ENCODE results near the gene ATRN. TPM values are rescaled to one million over a fixed set of nuclear protein-coding genes. Genes with fewer than 3 reads are reported as not detected.

ATRN gene
- total and polyA plus RNA-seq, 2 experiments from 2014 or later: 2.2 to 18.3 TPM

DNA sequence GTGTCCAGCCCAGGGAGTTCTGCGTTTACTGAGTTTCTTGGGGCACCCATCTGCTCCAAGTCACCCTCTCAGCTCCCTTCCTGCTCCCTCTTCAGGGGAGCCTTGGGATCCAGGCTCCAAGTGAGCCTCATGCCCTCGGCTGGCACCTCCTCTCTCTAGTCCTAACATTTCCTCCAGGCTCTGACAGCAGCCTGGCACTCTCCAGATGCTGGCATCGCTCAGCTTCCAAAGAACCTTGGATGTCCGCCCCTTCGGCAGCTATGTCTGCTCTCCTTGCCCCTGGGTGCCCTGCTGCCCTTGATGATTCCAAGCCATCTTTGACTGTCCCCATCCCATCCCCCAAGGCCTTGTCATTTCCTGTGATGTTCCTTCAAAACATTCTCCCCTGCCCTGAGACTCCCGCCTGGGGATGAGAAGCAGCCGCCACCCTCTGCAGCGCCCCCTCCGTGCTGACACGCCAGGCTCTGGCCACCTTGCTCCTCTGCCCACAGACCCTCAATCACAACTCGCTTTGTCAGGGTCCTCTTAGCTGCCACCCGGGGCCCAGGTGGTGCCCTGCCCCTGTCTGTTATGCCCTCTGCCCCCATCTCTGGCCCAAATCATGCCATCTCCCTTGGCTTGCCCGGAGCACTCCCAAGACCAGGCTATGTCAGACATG lies 199.0 kb downstream of the ATRN start:
- Histone ChIP-seq H3K4me2 (no peak overlapping the region), H3K4me3 (no peak overlapping the region), H3K9me2 (ENCODE audit: insufficient read depth) (no peaks in the 10 kb centered on the region), H3K27me3 (ENCODE audit: insufficient read depth) (peaks cover 40% of the 10 kb centered on the region), H3K4me1 (ENCODE audit: insufficient read depth) (peaks cover 8% of the 10 kb centered on the region; the same call in 1 of the 2 replicates), H2AFZ (no peak overlapping the region), H4K20me1 (replicated peaks; ENCODE audit: insufficient read depth) (no peaks in the 10 kb centered on the region), H3K79me2 (replicated peaks; ENCODE audit: insufficient read depth) (no peaks in the 10 kb centered on the region), H3K36me3 (ENCODE audit: insufficient read depth) (no peaks in the 10 kb centered on the region), H3K27ac (ENCODE audit: low read depth) (no peak overlapping the region), H3F3A (replicated peaks; ENCODE audit: low read depth) (peaks cover 3% of the 10 kb centered on the region; the same call in 1 of the 2 replicates)
- H3K4me3 Mint-ChIP-seq: no peak overlapping the region
- no peak overlapping the region for H3K27ac Mint-ChIP-seq
- ATAC-seq (no peak), DNase-seq (ENCODE audit: low spot score) (no peak)
- H3K36me3 Mint-ChIP-seq (ENCODE audit: low read depth): no peaks in the 10 kb centered on the region
- no peak for TF ChIP-seq JUNB (IDR thresholded peaks at IDR 0.05; ENCODE audit: unreplicated experiment)
- TF ChIP-seq, protein P1, sequence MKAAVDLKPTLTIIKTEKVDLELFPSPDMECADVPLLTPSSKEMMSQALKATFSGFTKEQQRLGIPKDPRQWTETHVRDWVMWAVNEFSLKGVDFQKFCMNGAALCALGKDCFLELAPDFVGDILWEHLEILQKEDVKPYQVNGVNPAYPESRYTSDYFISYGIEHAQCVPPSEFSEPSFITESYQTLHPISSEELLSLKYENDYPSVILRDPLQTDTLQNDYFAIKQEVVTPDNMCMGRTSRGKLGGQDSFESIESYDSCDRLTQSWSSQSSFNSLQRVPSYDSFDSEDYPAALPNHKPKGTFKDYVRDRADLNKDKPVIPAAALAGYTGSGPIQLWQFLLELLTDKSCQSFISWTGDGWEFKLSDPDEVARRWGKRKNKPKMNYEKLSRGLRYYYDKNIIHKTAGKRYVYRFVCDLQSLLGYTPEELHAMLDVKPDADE (IDR thresholded peaks at IDR 0.05): no peak
- TF ChIP-seq, protein P2, sequence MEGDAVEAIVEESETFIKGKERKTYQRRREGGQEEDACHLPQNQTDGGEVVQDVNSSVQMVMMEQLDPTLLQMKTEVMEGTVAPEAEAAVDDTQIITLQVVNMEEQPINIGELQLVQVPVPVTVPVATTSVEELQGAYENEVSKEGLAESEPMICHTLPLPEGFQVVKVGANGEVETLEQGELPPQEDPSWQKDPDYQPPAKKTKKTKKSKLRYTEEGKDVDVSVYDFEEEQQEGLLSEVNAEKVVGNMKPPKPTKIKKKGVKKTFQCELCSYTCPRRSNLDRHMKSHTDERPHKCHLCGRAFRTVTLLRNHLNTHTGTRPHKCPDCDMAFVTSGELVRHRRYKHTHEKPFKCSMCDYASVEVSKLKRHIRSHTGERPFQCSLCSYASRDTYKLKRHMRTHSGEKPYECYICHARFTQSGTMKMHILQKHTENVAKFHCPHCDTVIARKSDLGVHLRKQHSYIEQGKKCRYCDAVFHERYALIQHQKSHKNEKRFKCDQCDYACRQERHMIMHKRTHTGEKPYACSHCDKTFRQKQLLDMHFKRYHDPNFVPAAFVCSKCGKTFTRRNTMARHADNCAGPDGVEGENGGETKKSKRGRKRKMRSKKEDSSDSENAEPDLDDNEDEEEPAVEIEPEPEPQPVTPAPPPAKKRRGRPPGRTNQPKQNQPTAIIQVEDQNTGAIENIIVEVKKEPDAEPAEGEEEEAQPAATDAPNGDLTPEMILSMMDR (conservative IDR thresholded peaks at IDR 0.05; ENCODE audit: low read depth in 2 of 2): peak in 1 of 2 experiments; percentile 27; a peak in 1 of 4 replicates
- peaks cover 23% of the 10 kb centered on the region for H3K27me3 Mint-ChIP-seq (ENCODE audit: insufficient read depth, low read depth, poor library complexity)
- peaks cover 25% of the 10 kb centered on the region for H3K4me1 Mint-ChIP-seq
- H3K9me3 Mint-ChIP-seq: peaks cover 2% of the 10 kb centered on the region; the same call in 1 of the 3 replicates

GRCh38 chr20:3670511-3670910 lies 199.7 kb downstream of the ATRN start:
- Mint-ChIP-seq H3K27me3 (ENCODE audit: insufficient read depth, low read depth, poor library complexity) (peaks cover 23% of the 10 kb centered on the region), H3K4me3 (no peak overlapping the region), H3K9me3 (no peaks in the 10 kb centered on the region; the same call in 2 of the 3 replicates), H3K36me3 (ENCODE audit: low read depth) (no peaks in the 10 kb centered on the region), H3K4me1 (peaks cover 31% of the 10 kb centered on the region), H3K27ac (no peak overlapping the region)
- peaks cover 45% of the 10 kb centered on the region for H3K27me3 ChIP-seq (ENCODE audit: insufficient read depth)
- no peak overlapping the region for H2AFZ ChIP-seq
- no peaks in the 10 kb centered on the region for H3K9me2 ChIP-seq (ENCODE audit: insufficient read depth)
- no peaks in the 10 kb centered on the region for H3K36me3 ChIP-seq (ENCODE audit: insufficient read depth)
- DNase-seq (ENCODE audit: low spot score) (peak; percentile 44), ATAC-seq (peak; percentile 4; the same call in 2 of the 3 replicates)
- peaks cover 3% of the 10 kb centered on the region; the same call in 1 of the 2 replicates for H3F3A ChIP-seq (replicated peaks; ENCODE audit: low read depth)
- no peak overlapping the region for H3K27ac ChIP-seq (ENCODE audit: low read depth)
- TF ChIP-seq, protein P2 (conservative IDR thresholded peaks at IDR 0.05; ENCODE audit: low read depth in 2 of 2): peak; percentile 40 to 50; a peak in 3 of 4 replicates
- TF ChIP-seq, protein P3, sequence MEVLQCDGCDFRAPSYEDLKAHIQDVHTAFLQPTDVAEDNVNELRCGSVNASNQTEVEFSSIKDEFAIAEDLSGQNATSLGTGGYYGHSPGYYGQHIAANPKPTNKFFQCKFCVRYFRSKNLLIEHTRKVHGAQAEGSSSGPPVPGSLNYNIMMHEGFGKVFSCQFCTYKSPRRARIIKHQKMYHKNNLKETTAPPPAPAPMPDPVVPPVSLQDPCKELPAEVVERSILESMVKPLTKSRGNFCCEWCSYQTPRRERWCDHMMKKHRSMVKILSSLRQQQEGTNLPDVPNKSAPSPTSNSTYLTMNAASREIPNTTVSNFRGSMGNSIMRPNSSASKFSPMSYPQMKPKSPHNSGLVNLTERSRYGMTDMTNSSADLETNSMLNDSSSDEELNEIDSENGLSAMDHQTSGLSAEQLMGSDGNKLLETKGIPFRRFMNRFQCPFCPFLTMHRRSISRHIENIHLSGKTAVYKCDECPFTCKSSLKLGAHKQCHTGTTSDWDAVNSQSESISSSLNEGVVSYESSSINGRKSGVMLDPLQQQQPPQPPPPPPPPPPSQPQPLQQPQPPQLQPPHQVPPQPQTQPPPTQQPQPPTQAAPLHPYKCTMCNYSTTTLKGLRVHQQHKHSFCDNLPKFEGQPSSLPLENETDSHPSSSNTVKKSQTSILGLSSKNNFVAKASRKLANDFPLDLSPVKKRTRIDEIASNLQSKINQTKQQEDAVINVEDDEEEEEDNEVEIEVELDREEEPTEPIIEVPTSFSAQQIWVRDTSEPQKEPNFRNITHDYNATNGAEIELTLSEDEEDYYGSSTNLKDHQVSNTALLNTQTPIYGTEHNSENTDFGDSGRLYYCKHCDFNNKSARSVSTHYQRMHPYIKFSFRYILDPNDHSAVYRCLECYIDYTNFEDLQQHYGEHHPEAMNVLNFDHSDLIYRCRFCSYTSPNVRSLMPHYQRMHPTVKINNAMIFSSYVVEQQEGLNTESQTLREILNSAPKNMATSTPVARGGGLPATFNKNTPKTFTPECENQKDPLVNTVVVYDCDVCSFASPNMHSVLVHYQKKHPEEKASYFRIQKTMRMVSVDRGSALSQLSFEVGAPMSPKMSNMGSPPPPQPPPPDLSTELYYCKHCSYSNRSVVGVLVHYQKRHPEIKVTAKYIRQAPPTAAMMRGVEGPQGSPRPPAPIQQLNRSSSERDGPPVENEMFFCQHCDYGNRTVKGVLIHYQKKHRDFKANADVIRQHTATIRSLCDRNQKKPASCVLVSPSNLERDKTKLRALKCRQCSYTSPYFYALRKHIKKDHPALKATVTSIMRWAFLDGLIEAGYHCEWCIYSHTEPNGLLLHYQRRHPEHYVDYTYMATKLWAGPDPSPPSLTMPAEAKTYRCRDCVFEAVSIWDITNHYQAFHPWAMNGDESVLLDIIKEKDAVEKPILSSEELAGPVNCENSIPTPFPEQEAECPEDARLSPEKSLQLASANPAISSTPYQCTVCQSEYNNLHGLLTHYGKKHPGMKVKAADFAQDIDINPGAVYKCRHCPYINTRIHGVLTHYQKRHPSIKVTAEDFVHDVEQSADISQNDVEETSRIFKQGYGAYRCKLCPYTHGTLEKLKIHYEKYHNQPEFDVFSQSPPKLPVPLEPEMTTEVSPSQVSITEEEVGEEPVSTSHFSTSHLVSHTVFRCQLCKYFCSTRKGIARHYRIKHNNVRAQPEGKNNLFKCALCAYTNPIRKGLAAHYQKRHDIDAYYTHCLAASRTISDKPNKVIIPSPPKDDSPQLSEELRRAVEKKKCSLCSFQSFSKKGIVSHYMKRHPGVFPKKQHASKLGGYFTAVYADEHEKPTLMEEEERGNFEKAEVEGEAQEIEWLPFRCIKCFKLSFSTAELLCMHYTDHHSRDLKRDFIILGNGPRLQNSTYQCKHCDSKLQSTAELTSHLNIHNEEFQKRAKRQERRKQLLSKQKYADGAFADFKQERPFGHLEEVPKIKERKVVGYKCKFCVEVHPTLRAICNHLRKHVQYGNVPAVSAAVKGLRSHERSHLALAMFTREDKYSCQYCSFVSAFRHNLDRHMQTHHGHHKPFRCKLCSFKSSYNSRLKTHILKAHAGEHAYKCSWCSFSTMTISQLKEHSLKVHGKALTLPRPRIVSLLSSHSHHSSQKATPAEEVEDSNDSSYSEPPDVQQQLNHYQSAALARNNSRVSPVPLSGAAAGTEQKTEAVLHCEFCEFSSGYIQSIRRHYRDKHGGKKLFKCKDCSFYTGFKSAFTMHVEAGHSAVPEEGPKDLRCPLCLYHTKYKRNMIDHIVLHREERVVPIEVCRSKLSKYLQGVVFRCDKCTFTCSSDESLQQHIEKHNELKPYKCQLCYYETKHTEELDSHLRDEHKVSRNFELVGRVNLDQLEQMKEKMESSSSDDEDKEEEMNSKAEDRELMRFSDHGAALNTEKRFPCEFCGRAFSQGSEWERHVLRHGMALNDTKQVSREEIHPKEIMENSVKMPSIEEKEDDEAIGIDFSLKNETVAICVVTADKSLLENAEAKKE (CRISPR knock-in tag; IDR thresholded peaks at IDR 0.05): no peak
- peaks cover 8% of the 10 kb centered on the region; the same call in 1 of the 2 replicates for H3K4me1 ChIP-seq (ENCODE audit: insufficient read depth)
- H3K79me2 ChIP-seq (replicated peaks; ENCODE audit: insufficient read depth): no peaks in the 10 kb centered on the region
- no peak overlapping the region for H3K4me2 ChIP-seq
- no peak overlapping the region for H3K4me3 ChIP-seq
- H4K20me1 ChIP-seq (replicated peaks; ENCODE audit: insufficient read depth): no peaks in the 10 kb centered on the region
